ENCODE measurements around the gene HDAC11. TPM values are rescaled to one million over a fixed set of nuclear protein-coding genes. Genes with fewer than 3 reads are reported as not detected.

Gene HDAC11
- total RNA-seq, 1 experiment from 2014 or later = 1.0 TPM

- Histone ChIP-seq H3K9me3 (ENCODE audit: low read depth, low read length, poor library complexity, severe bottlenecking) (no peaks in the 10 kb centered on the region), H3K36me3 (ENCODE audit: insufficient read depth, low read length, poor library complexity, severe bottlenecking) (no peaks in the 10 kb centered on the region), H3K27ac (ENCODE audit: low read depth, low read length, poor library complexity, severe bottlenecking) (no peak overlapping the region), H3K27me3 (replicated peaks; ENCODE audit: insufficient read depth, low read depth, low read length, poor library complexity) (peaks cover 3% of the 10 kb centered on the region), H3K4me3 (ENCODE audit: low read depth, low read length, poor library complexity, severe bottlenecking) (no peak overlapping the region), H3K4me1 (ENCODE audit: insufficient read depth, low read length, poor library complexity, severe bottlenecking) (no peaks in the 10 kb centered on the region)
- intact Hi-C loops (cut with micrococcal nuclease; ENCODE audit: unreplicated experiment) = no loop called here
- DNase-seq (ENCODE audit: low spot score) = no peak
- ChIA-PET CTCF (no interaction called here), POLR2A (ENCODE audit: low non-redundant PET) (interaction anchor here (0.6 kb wide), 1 partner anchor 934 kb away, joined by 5 read pairs; no protein-coding TSS in a partner anchor)
- TF ChIP-seq, protein P1, sequence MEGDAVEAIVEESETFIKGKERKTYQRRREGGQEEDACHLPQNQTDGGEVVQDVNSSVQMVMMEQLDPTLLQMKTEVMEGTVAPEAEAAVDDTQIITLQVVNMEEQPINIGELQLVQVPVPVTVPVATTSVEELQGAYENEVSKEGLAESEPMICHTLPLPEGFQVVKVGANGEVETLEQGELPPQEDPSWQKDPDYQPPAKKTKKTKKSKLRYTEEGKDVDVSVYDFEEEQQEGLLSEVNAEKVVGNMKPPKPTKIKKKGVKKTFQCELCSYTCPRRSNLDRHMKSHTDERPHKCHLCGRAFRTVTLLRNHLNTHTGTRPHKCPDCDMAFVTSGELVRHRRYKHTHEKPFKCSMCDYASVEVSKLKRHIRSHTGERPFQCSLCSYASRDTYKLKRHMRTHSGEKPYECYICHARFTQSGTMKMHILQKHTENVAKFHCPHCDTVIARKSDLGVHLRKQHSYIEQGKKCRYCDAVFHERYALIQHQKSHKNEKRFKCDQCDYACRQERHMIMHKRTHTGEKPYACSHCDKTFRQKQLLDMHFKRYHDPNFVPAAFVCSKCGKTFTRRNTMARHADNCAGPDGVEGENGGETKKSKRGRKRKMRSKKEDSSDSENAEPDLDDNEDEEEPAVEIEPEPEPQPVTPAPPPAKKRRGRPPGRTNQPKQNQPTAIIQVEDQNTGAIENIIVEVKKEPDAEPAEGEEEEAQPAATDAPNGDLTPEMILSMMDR (conservative IDR thresholded peaks at IDR 0.05; ENCODE audit: low read depth, low read length) = no peak
- TF ChIP-seq EZH2 (IDR thresholded peaks at IDR 0.05; ENCODE audit: borderline replicate concordance, low read depth, low read length, poor library complexity, severe bottlenecking) = no peak
- BruUV-seq (replicated peaks) = no TSS peak
These were observed 9.1 kb upstream of the HDAC11 start for GRCh38 chr3:13470894-13471574.

GRCh38 chr3:13472286-13472685 lies 7.8 kb upstream of the HDAC11 start:
- no peak overlapping the region for H3K4me3 ChIP-seq (ENCODE audit: low read depth, low read length, poor library complexity, severe bottlenecking)
- H3K27ac ChIP-seq (ENCODE audit: low read depth, low read length, poor library complexity, severe bottlenecking) = no peak overlapping the region
- no peaks in the 10 kb centered on the region for H3K27me3 ChIP-seq (replicated peaks; ENCODE audit: insufficient read depth, low read depth, low read length, poor library complexity)
- H3K36me3 ChIP-seq (ENCODE audit: insufficient read depth, low read length, poor library complexity, severe bottlenecking) = no peaks in the 10 kb centered on the region
- BruUV-seq (replicated peaks) = no TSS peak
- intact Hi-C loops (cut with micrococcal nuclease; ENCODE audit: unreplicated experiment) = no loop called here
- DNase-seq (ENCODE audit: low spot score) = no peak
- CTCF ChIA-PET = no interaction called here
- POLR2A ChIA-PET (ENCODE audit: low non-redundant PET) = no interaction called here
- H3K9me3 ChIP-seq (ENCODE audit: low read depth, low read length, poor library complexity, severe bottlenecking) = no peaks in the 10 kb centered on the region
- TF ChIP-seq EZH2 (IDR thresholded peaks at IDR 0.05; ENCODE audit: borderline replicate concordance, low read depth, low read length, poor library complexity, severe bottlenecking) = no peak
- no peaks in the 10 kb centered on the region for H3K4me1 ChIP-seq (ENCODE audit: insufficient read depth, low read length, poor library complexity, severe bottlenecking)

GRCh38 chr3:13473020-13473419 lies 7.1 kb upstream of the HDAC11 start:
- no TSS peak for BruUV-seq (replicated peaks)
- CTCF ChIA-PET = interaction anchor here (0.7 kb wide), 1 partner anchor 12 kb away, joined by 4 read pairs; no protein-coding TSS in a partner anchor
- H3K4me1 ChIP-seq (ENCODE audit: insufficient read depth, low read length, poor library complexity, severe bottlenecking) = no peaks in the 10 kb centered on the region
- TF ChIP-seq, protein P1 (conservative IDR thresholded peaks at IDR 0.05; ENCODE audit: low read depth, low read length) = no peak
- TF ChIP-seq EZH2 (IDR thresholded peaks at IDR 0.05; ENCODE audit: borderline replicate concordance, low read depth, low read length, poor library complexity, severe bottlenecking) = no peak
- POLR2A ChIA-PET (ENCODE audit: low non-redundant PET) = no interaction called here
- intact Hi-C loops (cut with micrococcal nuclease; ENCODE audit: unreplicated experiment) = no loop called here
- no peaks in the 10 kb centered on the region for H3K9me3 ChIP-seq (ENCODE audit: low read depth, low read length, poor library complexity, severe bottlenecking)
- H3K27me3 ChIP-seq (replicated peaks; ENCODE audit: insufficient read depth, low read depth, low read length, poor library complexity) = no peaks in the 10 kb centered on the region
- no peaks in the 10 kb centered on the region for H3K36me3 ChIP-seq (ENCODE audit: insufficient read depth, low read length, poor library complexity, severe bottlenecking)
- DNase-seq (ENCODE audit: low spot score) = no peak
- H3K27ac ChIP-seq (ENCODE audit: low read depth, low read length, poor library complexity, severe bottlenecking) = no peak overlapping the region
- H3K4me3 ChIP-seq (ENCODE audit: low read depth, low read length, poor library complexity, severe bottlenecking) = no peak overlapping the region

- ChIA-PET POLR2A (ENCODE audit: low non-redundant PET) (no interaction called here), CTCF (no interaction called here)
- BruUV-seq (replicated peaks) = no TSS peak
- no peak for TF ChIP-seq EZH2 (IDR thresholded peaks at IDR 0.05; ENCODE audit: borderline replicate concordance, low read depth, low read length, poor library complexity, severe bottlenecking)
- TF ChIP-seq, protein P1 (conservative IDR thresholded peaks at IDR 0.05; ENCODE audit: low read depth, low read length) = no peak
- Histone ChIP-seq H3K36me3 (ENCODE audit: insufficient read depth, low read length, poor library complexity, severe bottlenecking) (no peaks in the 10 kb centered on the region), H3K4me3 (ENCODE audit: low read depth, low read length, poor library complexity, severe bottlenecking) (no peak overlapping the region), H3K27me3 (replicated peaks; ENCODE audit: insufficient read depth, low read depth, low read length, poor library complexity) (no peaks in the 10 kb centered on the region), H3K27ac (ENCODE audit: low read depth, low read length, poor library complexity, severe bottlenecking) (no peak overlapping the region), H3K4me1 (ENCODE audit: insufficient read depth, low read length, poor library complexity, severe bottlenecking) (no peaks in the 10 kb centered on the region), H3K9me3 (ENCODE audit: low read depth, low read length, poor library complexity, severe bottlenecking) (no peaks in the 10 kb centered on the region)
- DNase-seq (ENCODE audit: low spot score) = no peak
- intact Hi-C loops (cut with micrococcal nuclease; ENCODE audit: unreplicated experiment) = no loop called here
These were observed 6.1 kb upstream of the HDAC11 start for GRCh38 chr3:13474021-13474420.
